IPS-11a (cell line): ENCODE measurements around the gene GVQW3.
"Not testable (repeated sequence)": the region's sequence is repeated elsewhere in the genome, so short reads cannot be mapped to it uniquely, and the experiment has no call there.

Source experiments
- H3K4me3 ChIP-seq: one replicate; pipeline ENCODE4 v1.5.1; 2013; ENCODE audit warnings: low read depth, low read length, control low read depth

GVQW3 gene

GRCh38 chr11:76385903-76386302, 4.8 kb downstream of the GVQW3 start:
- no peak overlapping the region for H3K4me3 ChIP-seq

GRCh38 chr11:76388408-76388807, 7.3 kb downstream of the GVQW3 start:
- H3K4me3 ChIP-seq = no peak overlapping the region

GRCh38 chr11:76391021-76391420, 9.9 kb downstream of the GVQW3 start:
- H3K4me3 ChIP-seq = no peak overlapping the region

GRCh38 chr11:76391811-76392475, 10.8 kb downstream of the GVQW3 start:
- H3K4me3 ChIP-seq = no peak overlapping the region

- no peak overlapping the region for H3K4me3 ChIP-seq
Observed at GRCh38 chr11:76392870-76393269, 11.7 kb downstream of the GVQW3 start.

GRCh38 chr11:76394411-76394810, 13.3 kb downstream of the GVQW3 start:
- H3K4me3 ChIP-seq = no peak overlapping the region

- no peak overlapping the region for H3K4me3 ChIP-seq
Observed at GRCh38 chr11:76395296-76395695, 14.2 kb downstream of the GVQW3 start.

- no peak overlapping the region for H3K4me3 ChIP-seq
Observed at GRCh38 chr11:76397383-76397782, 16.3 kb downstream of the GVQW3 start.

GRCh38 chr11:76400967-76401366, 19.8 kb downstream of the GVQW3 start:
- no peak overlapping the region for H3K4me3 ChIP-seq

GRCh38 chr11:76401484-76401883, 20.4 kb downstream of the GVQW3 start:
- H3K4me3 ChIP-seq = not testable (repeated sequence)

- no peak overlapping the region for H3K4me3 ChIP-seq
Observed at GRCh38 chr11:76406359-76406758, 25.2 kb downstream of the GVQW3 start.

- H3K4me3 ChIP-seq = no peak overlapping the region
Observed at GRCh38 chr11:76408171-76408965, 27.2 kb downstream of the GVQW3 start.

GRCh38 chr11:76410851-76411357, 29.8 kb downstream of the GVQW3 start:
- no peak overlapping the region for H3K4me3 ChIP-seq

- H3K4me3 ChIP-seq = no peak overlapping the region
Observed at GRCh38 chr11:76415073-76415472, 34.0 kb downstream of the GVQW3 start.

- no peak overlapping the region for H3K4me3 ChIP-seq
Observed at GRCh38 chr11:76419896-76420295, 38.8 kb downstream of the GVQW3 start.

GRCh38 chr11:76424379-76424778, 43.3 kb downstream of the GVQW3 start:
- H3K4me3 ChIP-seq = no peak overlapping the region

- no peak overlapping the region for H3K4me3 ChIP-seq
Observed at GRCh38 chr11:76424891-76425290, 43.8 kb downstream of the GVQW3 start.

GRCh38 chr11:76426660-76427059, 45.5 kb downstream of the GVQW3 start:
- H3K4me3 ChIP-seq = no peak overlapping the region

GRCh38 chr11:76436020-76436419, 54.9 kb downstream of the GVQW3 start:
- no peak overlapping the region for H3K4me3 ChIP-seq

- peak overlapping the region; percentile 88 for H3K4me3 ChIP-seq
Observed at GRCh38 chr11:76443268-76443980, 62.3 kb downstream of the GVQW3 start.

GRCh38 chr11:76444065-76444383, 62.9 kb downstream of the GVQW3 start:
- peak overlapping the region; percentile 88 for H3K4me3 ChIP-seq
